HG03064 (cell line): ENCODE measurements around the gene G0S2.
"Not testable (repeated sequence)": the region's sequence is repeated elsewhere in the genome, so short reads cannot be mapped to it uniquely, and the experiment has no call there.

Source experiments
- ATAC-seq: cut with Tn5 transposase; IDR thresholded peaks from one replicate; pipeline ENCODE4 v1.9.1; 2021; ENCODE audit warnings: low read depth; ENCODE audit not compliant: unreplicated experiment

The G0S2 gene

GRCh38 chr1:209675565-209676154 lies 448 bp downstream of the G0S2 start:
- no peak for ATAC-seq

GRCh38 chr1:209678981-209679539 lies 3.8 kb downstream of the G0S2 start:
- ATAC-seq, result no peak

GRCh38 chr1:209685821-209686220 lies 10.6 kb downstream of the G0S2 start:
- no peak for ATAC-seq

GRCh38 chr1:209686322-209686721 lies 11.1 kb downstream of the G0S2 start:
- ATAC-seq, result no peak

- no peak for ATAC-seq
These were observed 13.6 kb downstream of the G0S2 start for GRCh38 chr1:209688746-209689234.

GRCh38 chr1:209689477-209689876 lies 14.3 kb downstream of the G0S2 start:
- ATAC-seq, result no peak

GRCh38 chr1:209691237-209691636 lies 16.0 kb downstream of the G0S2 start:
- no peak for ATAC-seq

GRCh38 chr1:209692296-209692695 lies 17.1 kb downstream of the G0S2 start:
- no peak for ATAC-seq

- no peak for ATAC-seq
These were observed 17.7 kb downstream of the G0S2 start for GRCh38 chr1:209692745-209693504.

GRCh38 chr1:209696673-209697072 lies 21.5 kb downstream of the G0S2 start:
- ATAC-seq, result no peak

GRCh38 chr1:209697126-209697525 lies 21.9 kb downstream of the G0S2 start:
- ATAC-seq, result no peak

GRCh38 chr1:209700686-209701085 lies 25.5 kb downstream of the G0S2 start:
- not testable (repeated sequence) for ATAC-seq

- ATAC-seq, result no peak
These were observed 27.6 kb downstream of the G0S2 start for GRCh38 chr1:209702832-209703231.

- ATAC-seq, result no peak
These were observed 28.8 kb downstream of the G0S2 start for GRCh38 chr1:209703834-209704504.

- no peak for ATAC-seq
These were observed 29.4 kb downstream of the G0S2 start, which contains the start of gene HSD11B1 for GRCh38 chr1:209704584-209704983. HSD11B1 (plus strand) TSS chr1:209704846; CDS start chr1:209704943, 97 bp downstream.

GRCh38 chr1:209705033-209705598 lies 29.9 kb downstream of the G0S2 start:
- ATAC-seq, result no peak

GRCh38 chr1:209706622-209707021 lies 31.4 kb downstream of the G0S2 start:
- ATAC-seq, result no peak

GRCh38 chr1:209707308-209707707 lies 32.1 kb downstream of the G0S2 start:
- ATAC-seq, result no peak

- no peak for ATAC-seq
These were observed 33.1 kb downstream of the G0S2 start for GRCh38 chr1:209708297-209708696.

- no peak for ATAC-seq
These were observed 34.9 kb downstream of the G0S2 start for GRCh38 chr1:209710093-209710492.

- no peak for ATAC-seq
These were observed 35.6 kb downstream of the G0S2 start for GRCh38 chr1:209710847-209711246.
